Measurements from ENCODE around the gene TESK2.
"Not testable (repeated sequence)": the region's sequence is repeated elsewhere in the genome, so short reads cannot be mapped to it uniquely, and the experiment has no call there.

DNA sequence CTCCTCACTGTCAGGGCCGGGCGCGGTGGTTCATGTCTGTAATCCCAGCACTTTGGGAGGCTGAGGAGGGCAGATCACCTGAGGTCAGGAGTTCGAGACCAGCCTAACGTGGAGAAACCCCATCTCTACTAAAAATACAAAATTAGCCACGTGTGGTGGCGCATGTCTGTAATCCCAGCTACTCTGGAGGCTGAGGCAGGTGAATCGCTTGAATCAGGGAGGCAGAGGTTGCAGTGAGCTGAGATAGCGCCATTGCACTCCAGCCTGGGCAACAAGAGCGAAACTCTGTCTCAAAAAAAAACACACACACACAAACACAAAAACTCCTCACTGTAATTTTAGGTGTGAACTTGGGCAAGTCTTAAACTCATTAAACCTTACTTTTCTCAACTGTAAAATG, 33.0 kb upstream of the TESK2 start:
- not testable (repeated sequence) for TF ChIP-seq YY1 (IDR thresholded peaks at IDR 0.05; ENCODE audit: low read depth)
- TF ChIP-seq, protein P1, sequence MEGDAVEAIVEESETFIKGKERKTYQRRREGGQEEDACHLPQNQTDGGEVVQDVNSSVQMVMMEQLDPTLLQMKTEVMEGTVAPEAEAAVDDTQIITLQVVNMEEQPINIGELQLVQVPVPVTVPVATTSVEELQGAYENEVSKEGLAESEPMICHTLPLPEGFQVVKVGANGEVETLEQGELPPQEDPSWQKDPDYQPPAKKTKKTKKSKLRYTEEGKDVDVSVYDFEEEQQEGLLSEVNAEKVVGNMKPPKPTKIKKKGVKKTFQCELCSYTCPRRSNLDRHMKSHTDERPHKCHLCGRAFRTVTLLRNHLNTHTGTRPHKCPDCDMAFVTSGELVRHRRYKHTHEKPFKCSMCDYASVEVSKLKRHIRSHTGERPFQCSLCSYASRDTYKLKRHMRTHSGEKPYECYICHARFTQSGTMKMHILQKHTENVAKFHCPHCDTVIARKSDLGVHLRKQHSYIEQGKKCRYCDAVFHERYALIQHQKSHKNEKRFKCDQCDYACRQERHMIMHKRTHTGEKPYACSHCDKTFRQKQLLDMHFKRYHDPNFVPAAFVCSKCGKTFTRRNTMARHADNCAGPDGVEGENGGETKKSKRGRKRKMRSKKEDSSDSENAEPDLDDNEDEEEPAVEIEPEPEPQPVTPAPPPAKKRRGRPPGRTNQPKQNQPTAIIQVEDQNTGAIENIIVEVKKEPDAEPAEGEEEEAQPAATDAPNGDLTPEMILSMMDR (IDR thresholded peaks at IDR 0.05) = not testable (repeated sequence)
